Breast epithelium (tissue), 3 donors: Measurements from ENCODE around the gene KLRC4.
"Not testable (repeated sequence)": the region's sequence is repeated elsewhere in the genome, so short reads cannot be mapped to it uniquely, and the experiment has no call there.

ENCODE experiments used
- POLR2A ChIP-seq: fragments of 450-650 bp; IDR thresholded peaks from one replicate; pipeline ENCODE4 v1.6.1; 2016; ENCODE audit warnings: antibody characterized with exemption, mild to moderate bottlenecking, moderate library complexity
- TF ChIP-seq, protein P1 (sequence below), 3 donors: fragments of 450-650 bp; IDR thresholded peaks; one replicate each; pipeline ENCODE4 v1.5.1; 2016 to 2017; ENCODE audit warnings: antibody characterized with exemption in 3 of 3, mild to moderate bottlenecking in 3 of 3, moderate library complexity in 3 of 3

GRCh38 chr12:10387498-10387897, 22.1 kb downstream of the KLRC4 start:
- TF ChIP-seq, protein P1, sequence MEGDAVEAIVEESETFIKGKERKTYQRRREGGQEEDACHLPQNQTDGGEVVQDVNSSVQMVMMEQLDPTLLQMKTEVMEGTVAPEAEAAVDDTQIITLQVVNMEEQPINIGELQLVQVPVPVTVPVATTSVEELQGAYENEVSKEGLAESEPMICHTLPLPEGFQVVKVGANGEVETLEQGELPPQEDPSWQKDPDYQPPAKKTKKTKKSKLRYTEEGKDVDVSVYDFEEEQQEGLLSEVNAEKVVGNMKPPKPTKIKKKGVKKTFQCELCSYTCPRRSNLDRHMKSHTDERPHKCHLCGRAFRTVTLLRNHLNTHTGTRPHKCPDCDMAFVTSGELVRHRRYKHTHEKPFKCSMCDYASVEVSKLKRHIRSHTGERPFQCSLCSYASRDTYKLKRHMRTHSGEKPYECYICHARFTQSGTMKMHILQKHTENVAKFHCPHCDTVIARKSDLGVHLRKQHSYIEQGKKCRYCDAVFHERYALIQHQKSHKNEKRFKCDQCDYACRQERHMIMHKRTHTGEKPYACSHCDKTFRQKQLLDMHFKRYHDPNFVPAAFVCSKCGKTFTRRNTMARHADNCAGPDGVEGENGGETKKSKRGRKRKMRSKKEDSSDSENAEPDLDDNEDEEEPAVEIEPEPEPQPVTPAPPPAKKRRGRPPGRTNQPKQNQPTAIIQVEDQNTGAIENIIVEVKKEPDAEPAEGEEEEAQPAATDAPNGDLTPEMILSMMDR (IDR thresholded peaks at IDR 0.05) = not testable (repeated sequence)
- not testable (repeated sequence) for TF ChIP-seq POLR2A
